Thyroid gland (tissue), 4 donors: ENCODE results near the gene GPD1L.

ENCODE experiments used
- POLR2A ChIP-seq, 2 donors: fragments of 450-650 bp; IDR thresholded peaks; one replicate each; pipeline ENCODE4 v1.6.1; 2017; ENCODE audit warnings: antibody characterized with exemption in 2 of 2, mild to moderate bottlenecking in 2 of 2, moderate library complexity in 1 of 2
- TF ChIP-seq, protein P1 (sequence below), 6 experiments: fragments of 200-600 bp in 3 of 6; fragments of 450-650 bp in 3 of 6; sonication (generic) in 3 of 6; IDR thresholded peaks; one replicate each; pipeline ENCODE4 v1.5.1; 2016 to 2019; ENCODE audit warnings: antibody characterized with exemption in 6 of 6, mild to moderate bottlenecking in 2 of 6, inconsistent platforms in 1 of 6, moderate library complexity in 1 of 6

DNA sequence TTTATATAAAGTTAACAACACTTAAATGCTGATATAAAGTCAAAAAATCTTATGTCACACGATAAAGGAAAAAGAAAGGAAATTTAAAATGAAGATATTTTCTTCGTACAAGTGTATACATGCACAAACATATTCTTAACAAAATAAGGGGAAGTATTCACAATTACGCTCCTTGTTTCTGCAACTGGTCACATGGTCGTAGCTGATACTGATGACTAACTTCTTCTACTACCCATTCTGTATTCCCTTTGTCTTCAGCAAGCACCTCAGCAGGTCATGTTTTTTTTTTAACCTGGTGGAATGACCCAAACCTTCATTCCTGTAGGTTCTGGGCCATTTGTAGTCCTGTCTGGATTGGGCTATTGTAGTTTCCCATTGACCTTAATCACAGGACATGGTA, 102.0 kb downstream of the GPD1L start:
- TF ChIP-seq, protein P1, sequence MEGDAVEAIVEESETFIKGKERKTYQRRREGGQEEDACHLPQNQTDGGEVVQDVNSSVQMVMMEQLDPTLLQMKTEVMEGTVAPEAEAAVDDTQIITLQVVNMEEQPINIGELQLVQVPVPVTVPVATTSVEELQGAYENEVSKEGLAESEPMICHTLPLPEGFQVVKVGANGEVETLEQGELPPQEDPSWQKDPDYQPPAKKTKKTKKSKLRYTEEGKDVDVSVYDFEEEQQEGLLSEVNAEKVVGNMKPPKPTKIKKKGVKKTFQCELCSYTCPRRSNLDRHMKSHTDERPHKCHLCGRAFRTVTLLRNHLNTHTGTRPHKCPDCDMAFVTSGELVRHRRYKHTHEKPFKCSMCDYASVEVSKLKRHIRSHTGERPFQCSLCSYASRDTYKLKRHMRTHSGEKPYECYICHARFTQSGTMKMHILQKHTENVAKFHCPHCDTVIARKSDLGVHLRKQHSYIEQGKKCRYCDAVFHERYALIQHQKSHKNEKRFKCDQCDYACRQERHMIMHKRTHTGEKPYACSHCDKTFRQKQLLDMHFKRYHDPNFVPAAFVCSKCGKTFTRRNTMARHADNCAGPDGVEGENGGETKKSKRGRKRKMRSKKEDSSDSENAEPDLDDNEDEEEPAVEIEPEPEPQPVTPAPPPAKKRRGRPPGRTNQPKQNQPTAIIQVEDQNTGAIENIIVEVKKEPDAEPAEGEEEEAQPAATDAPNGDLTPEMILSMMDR (IDR thresholded peaks at IDR 0.05): no peak
- no peak for TF ChIP-seq POLR2A (IDR thresholded peaks at IDR 0.05)
